Tibial artery (tissue), 4 donors: Measurements from ENCODE around the gene AUP1.

Source experiments
- DNase-seq, 2 donors: peaks; one replicate each; pipeline ENCODE4 v3.0.0-alpha.2; 2019
- H3K27ac ChIP-seq, 2 donors: fragments of 200-600 bp; sonication (generic) in 1 of 2; 1 replicate in 1 of 2; 2 replicates in 1 of 2; pipeline ENCODE4 v1.5.1; 2018 to 2019; ENCODE audit warnings: mild to moderate bottlenecking in 1 of 2
- H3K27me3 ChIP-seq, 2 donors: fragments of 200-600 bp; sonication (generic) in 1 of 2; one replicate each; pipeline versions ENCODE4 v1.5.1 to v1.6.0; 2016 to 2019
- H3K36me3 ChIP-seq, 3 donors: fragments of 200-600 bp; sonication (generic) in 2 of 3; one replicate each; pipeline ENCODE4 v1.5.1; 2016 to 2019; ENCODE audit warnings: mild to moderate bottlenecking in 2 of 3
- H3K4me1 ChIP-seq, 4 donors: fragments of 200-600 bp; sonication (generic) in 2 of 4; 1 replicate in 3 of 4; 2 replicates in 1 of 4; pipeline ENCODE4 v1.5.1; 2016 to 2019
- H3K4me3 ChIP-seq, 2 donors: fragments of 200-600 bp; sonication (generic) in 1 of 2; 1 replicate in 1 of 2; 2 replicates in 1 of 2; pipeline ENCODE4 v1.5.1; 2018 to 2019; ENCODE audit warnings: mild to moderate bottlenecking in 2 of 2
- H3K9me3 ChIP-seq, 3 donors: fragments of 200-600 bp; sonication (generic) in 1 of 3; one replicate each; pipeline ENCODE4 v1.5.1; 2016 to 2019
- intact Hi-C: fragments of 100-400 bp; cut with DNase I; formaldehyde crosslinking; loops from one replicate; pipeline ENCODE4 v1.15.0; 2023; ENCODE audit warnings: low total_unique reads
- TF ChIP-seq, protein P1 (sequence below), 2 experiments: fragments of 200-600 bp in 1 of 2; fragments of 450-650 bp in 1 of 2; IDR thresholded peaks; one replicate each; pipeline ENCODE4 v1.5.1; 2017 to 2019; ENCODE audit warnings: antibody characterized with exemption in 2 of 2, mild to moderate bottlenecking in 1 of 2, moderate library complexity in 1 of 2

AUP1 gene

DNA sequence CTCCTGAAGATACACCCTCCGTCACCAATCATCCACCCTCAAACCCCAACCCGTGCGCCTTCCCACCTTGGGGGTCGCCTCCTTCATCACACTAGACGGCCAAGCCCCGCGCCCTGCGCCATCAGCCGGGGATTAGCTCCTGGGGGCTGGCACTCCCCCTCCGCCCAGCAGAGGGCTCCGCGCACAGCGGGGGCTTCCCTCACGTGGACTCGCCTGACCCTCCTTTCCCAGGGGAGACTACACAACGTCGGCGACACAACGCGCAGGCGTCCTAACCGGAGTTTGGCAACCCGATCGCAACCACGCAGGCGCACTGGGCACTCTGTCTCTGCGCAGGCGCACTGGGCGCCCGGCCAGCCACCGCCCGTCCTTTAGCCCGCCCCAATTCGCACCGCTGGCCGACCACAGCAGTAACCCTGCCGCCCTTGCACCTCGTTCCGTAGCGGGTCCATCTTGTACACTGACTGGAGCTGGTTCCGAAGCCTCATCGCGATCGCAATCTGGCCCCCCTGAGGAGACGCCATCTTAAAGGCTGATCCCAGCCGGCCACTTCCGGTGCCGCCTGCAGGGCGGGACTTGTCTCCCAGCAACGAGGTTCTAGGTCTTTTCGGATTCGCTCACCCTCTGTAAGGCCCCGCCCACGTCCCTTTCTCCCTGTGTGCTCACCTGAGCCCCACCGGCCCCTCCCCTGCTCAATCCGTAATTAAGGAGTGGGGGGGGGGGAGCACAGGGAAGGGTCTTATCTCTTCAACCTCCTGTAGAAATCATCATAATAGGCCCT, 22.2 kb downstream of the AUP1 start, which contains the start of gene PCGF1:
Gene PCGF1 (minus strand): TSS at position 551 of the 781 bp plus-strand sequence. CDS start 27 bp downstream, at position 524.
- Histone ChIP-seq H3K27ac (peak within 1 kb of the TSS; percentile 94 to 97), H3K36me3 (peaks cover 13 to 24% (median 13%) of the 10 kb centered on the region in 3 donors), H3K27me3 (peaks cover 0 to 43% of the 10 kb centered on the region in 2 donors), H3K4me1 (peaks cover 0 to 44% (median 30%) of the 10 kb centered on the region in 4 donors), H3K4me3 (peak within 1 kb of the TSS; percentile 66 to 80), H3K9me3 (no peaks in the 10 kb centered on the region)
- intact Hi-C loops = no loop called here
- DNase-seq = peak; percentile 99 to 100
- TF ChIP-seq, protein P1, sequence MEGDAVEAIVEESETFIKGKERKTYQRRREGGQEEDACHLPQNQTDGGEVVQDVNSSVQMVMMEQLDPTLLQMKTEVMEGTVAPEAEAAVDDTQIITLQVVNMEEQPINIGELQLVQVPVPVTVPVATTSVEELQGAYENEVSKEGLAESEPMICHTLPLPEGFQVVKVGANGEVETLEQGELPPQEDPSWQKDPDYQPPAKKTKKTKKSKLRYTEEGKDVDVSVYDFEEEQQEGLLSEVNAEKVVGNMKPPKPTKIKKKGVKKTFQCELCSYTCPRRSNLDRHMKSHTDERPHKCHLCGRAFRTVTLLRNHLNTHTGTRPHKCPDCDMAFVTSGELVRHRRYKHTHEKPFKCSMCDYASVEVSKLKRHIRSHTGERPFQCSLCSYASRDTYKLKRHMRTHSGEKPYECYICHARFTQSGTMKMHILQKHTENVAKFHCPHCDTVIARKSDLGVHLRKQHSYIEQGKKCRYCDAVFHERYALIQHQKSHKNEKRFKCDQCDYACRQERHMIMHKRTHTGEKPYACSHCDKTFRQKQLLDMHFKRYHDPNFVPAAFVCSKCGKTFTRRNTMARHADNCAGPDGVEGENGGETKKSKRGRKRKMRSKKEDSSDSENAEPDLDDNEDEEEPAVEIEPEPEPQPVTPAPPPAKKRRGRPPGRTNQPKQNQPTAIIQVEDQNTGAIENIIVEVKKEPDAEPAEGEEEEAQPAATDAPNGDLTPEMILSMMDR (IDR thresholded peaks at IDR 0.05) = peak in 1 of 2 experiments; percentile 10

DNA sequence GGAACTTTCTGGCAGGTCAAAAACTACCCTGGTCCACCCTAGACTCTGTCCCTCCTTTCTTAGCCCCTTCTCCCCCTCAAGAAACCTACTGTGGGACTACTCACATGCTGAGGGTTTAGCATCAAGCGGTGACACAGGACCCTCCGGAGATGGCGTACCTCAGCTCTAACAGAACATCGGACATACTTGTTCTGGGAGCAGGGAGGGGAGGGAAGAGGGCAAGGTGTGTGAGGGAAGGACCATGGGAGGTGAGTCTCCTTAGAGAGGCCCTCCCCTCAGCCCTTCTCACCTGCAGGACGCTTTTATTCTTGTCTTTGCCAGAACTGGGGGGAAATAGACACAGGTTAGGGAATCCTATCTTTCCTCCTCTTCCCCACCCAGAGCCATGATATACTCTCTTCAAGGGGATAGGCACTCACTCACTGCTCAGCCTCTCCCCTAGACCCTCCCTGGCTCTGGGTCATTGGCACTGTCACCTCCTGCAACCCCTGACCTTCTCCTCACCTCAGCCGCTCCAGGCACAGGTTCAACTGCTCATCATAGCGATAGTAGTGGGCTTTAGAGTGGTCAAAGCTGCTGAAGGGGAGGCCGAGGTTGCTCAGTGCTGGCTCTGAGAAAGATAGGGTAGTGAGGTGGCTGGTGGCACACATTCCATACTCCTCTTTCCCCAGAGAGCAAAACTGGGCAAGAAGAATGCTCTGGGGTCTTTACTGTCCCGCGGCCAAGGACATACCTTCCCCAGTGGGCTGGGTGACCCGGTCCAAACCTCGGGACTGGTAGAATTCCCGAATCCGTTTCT, 23.9 kb downstream of the AUP1 start:
- no peak overlapping the region for H3K4me3 ChIP-seq
- peaks cover 0 to 45% (median 30%) of the 10 kb centered on the region in 4 donors for H3K4me1 ChIP-seq
- peaks cover 0 to 43% of the 10 kb centered on the region in 2 donors for H3K27me3 ChIP-seq
- no peak overlapping the region for H3K27ac ChIP-seq
- no peaks in the 10 kb centered on the region for H3K9me3 ChIP-seq
- TF ChIP-seq, protein P1 (IDR thresholded peaks at IDR 0.05) = no peak
- H3K36me3 ChIP-seq = peaks cover 13 to 24% (median 13%) of the 10 kb centered on the region in 3 donors
- no peak for DNase-seq
- intact Hi-C loops = no loop called here

DNA sequence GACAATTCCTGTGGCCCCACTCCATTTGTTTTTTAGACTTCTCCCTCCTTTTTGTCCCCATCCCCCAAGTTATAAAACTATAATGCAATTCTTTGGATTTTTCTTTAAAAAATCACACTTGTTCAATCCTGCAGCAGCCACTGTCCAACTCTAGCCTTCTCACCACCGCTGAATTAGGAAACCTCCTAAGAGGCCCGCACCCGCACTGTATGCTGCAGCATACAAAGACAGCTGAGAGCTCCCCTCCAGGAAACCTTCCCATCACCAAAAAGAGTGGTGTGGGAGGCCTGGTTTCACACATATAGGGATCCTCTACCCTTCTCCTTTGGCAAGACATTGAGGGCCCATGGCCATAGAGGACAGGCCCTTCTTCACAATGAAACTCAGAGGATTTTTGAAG, 24.9 kb downstream of the AUP1 start:
- no peak for DNase-seq
- peaks cover 0 to 44% of the 10 kb centered on the region in 2 donors for H3K27me3 ChIP-seq
- H3K4me3 ChIP-seq = no peak overlapping the region
- intact Hi-C loops = no loop called here
- TF ChIP-seq, protein P1 (IDR thresholded peaks at IDR 0.05) = no peak
- H3K4me1 ChIP-seq = peaks cover 0 to 47% (median 33%) of the 10 kb centered on the region in 4 donors
- H3K36me3 ChIP-seq = peaks cover 13 to 24% (median 13%) of the 10 kb centered on the region in 3 donors
- H3K27ac ChIP-seq = no peak overlapping the region
- H3K9me3 ChIP-seq = no peaks in the 10 kb centered on the region

DNA sequence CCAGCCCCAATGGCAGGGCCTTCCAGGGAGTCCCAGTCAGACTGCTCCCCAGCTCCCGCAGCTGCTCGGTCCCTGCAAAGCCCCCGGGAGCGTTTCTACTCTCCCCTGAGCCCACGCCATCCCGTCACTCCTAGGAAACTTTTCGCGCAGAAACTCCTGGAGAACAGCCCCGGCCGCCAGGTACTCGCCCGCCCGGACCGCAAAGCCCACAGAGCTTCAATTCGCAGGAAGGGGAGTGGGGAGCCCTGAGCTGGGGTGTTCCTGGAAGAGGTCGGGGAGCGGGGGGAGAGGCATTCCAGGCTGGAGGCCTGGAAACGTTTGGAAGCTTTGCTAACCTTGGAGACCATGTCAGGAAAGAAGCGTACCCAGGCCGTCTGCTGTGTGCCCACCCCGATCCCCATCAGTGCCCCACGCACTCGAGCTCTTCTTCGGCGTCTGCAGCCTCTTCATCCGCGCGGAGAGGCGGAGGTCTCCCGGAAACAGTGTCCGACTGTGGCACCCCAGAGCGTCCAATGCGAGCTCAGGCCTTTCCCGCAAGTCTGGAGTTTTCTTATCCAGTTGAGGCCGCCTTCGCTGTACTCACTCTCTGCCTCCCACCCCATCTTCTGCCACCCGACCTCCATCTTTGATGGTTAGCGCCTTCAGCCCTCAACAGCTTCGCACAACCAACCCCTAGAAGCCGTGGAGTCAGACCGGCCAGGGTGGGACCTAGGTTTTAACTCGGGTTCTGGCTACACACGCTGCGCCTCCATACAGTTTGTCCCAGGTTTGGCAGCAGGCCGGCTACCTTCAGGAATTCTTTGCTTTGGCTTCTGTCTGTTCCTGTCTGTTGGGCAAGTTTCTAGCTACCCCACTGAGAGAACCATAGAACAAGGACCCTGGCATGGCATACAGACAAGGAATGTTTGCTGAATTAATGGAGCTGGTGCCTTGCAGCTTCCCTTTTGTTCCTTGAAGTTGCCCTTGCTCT, 25.7 kb downstream of the AUP1 start:
- intact Hi-C loops = no loop called here
- peak overlapping the region; percentile 43 to 61 for H3K4me3 ChIP-seq
- TF ChIP-seq, protein P1 (IDR thresholded peaks at IDR 0.05) = no peak
- H3K27ac ChIP-seq = peak overlapping the region; percentile 24 to 43
- H3K9me3 ChIP-seq = no peaks in the 10 kb centered on the region
- DNase-seq = no peak
- H3K27me3 ChIP-seq = peaks cover 0 to 52% of the 10 kb centered on the region in 2 donors
- peaks cover 13 to 24% (median 13%) of the 10 kb centered on the region in 3 donors for H3K36me3 ChIP-seq
- H3K4me1 ChIP-seq = peaks cover 0 to 55% (median 41%) of the 10 kb centered on the region in 4 donors
